ENCODE results near the gene VPS33A.

Gene VPS33A

DNA sequence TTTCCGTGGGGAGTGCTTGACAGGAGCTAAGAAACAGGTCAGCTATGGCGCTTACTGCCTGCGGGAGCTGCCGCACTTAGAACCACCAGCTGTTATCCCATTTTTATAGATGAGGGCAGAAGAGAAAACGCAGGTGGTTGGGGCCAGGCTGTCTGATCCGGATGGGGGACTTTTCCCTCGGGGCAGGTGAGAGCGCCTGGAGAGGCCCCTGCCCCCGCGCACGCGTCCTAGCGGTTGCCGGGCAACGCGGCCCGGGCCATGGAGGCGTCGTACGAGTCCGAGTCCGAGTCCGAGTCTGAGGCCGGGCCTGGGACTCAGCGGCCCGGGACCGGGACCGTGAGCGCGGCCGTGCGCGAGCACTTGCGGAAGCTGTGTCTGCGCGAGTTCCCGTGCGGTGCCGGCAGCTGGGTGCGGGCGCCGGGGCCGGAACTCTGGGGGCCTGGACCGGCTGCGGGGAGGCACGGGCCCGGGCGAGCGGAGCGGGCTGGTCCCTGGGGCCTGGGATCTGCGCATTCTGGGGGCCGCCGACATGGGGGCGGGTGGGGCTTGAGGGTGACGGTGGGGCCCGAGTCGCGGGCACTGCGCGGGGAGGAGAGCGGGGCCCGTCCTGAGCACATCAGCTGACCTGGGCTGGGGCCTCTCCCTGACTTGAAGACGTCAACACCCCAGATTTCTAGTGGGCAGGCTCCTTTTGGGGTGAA is 83.3 kb downstream of the VPS33A start, which contains the start of gene LRRC43:
Gene LRRC43 (plus strand): TSS at position 237 of the 701 bp plus-strand sequence. CDS start 22 bp downstream, at position 259.
- no peak for DNase-seq (ENCODE audit: low read depth in 3 of 3)
